Testis (tissue), 2 donors: ENCODE measurements around the gene TNFRSF14.

Source experiments
- POLR2A ChIP-seq: fragments of 450-650 bp; IDR thresholded peaks from one replicate; pipeline ENCODE4 v1.6.1; 2017; ENCODE audit warnings: antibody characterized with exemption, mild to moderate bottlenecking, moderate library complexity
- TF ChIP-seq, protein P1 (sequence below), 3 experiments: fragments of 450-650 bp in 2 of 3; fragments of 200-600 bp in 1 of 3; sonication (generic) in 1 of 3; IDR thresholded peaks; one replicate each; pipeline ENCODE4 v1.5.1; 2016 to 2019; ENCODE audit warnings: antibody characterized with exemption in 3 of 3, mild to moderate bottlenecking in 2 of 3, moderate library complexity in 1 of 3

DNA sequence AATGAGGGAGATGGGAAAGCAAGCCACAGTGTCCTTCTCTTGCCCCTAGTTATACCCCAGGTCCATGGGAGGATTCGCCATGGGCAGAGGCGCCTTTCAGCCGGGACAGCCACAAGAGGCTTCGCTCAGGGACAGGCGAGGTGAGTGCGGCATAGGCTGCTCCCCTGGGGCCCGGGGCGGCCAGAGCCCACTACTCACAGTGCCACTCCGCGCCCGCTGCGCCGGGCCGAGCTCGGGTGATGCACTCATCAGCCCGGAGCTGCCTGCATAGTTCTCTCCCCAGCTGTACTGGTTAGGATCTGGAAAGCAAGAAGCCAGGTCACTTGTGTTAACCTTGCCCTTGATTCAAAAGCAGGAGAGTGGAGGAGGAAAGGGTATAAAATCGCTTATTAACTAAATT, 38.2 kb upstream of the TNFRSF14 start:
- TF ChIP-seq, protein P1, sequence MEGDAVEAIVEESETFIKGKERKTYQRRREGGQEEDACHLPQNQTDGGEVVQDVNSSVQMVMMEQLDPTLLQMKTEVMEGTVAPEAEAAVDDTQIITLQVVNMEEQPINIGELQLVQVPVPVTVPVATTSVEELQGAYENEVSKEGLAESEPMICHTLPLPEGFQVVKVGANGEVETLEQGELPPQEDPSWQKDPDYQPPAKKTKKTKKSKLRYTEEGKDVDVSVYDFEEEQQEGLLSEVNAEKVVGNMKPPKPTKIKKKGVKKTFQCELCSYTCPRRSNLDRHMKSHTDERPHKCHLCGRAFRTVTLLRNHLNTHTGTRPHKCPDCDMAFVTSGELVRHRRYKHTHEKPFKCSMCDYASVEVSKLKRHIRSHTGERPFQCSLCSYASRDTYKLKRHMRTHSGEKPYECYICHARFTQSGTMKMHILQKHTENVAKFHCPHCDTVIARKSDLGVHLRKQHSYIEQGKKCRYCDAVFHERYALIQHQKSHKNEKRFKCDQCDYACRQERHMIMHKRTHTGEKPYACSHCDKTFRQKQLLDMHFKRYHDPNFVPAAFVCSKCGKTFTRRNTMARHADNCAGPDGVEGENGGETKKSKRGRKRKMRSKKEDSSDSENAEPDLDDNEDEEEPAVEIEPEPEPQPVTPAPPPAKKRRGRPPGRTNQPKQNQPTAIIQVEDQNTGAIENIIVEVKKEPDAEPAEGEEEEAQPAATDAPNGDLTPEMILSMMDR (IDR thresholded peaks at IDR 0.05): no peak
- no peak for TF ChIP-seq POLR2A
